Mesendoderm (in vitro differentiated cells): ENCODE results near the gene OR51B4. TPM values are rescaled to one million over a fixed set of nuclear protein-coding genes. Genes with fewer than 3 reads are reported as not detected.

Source experiments
- DNase-seq: peaks from one replicate; pipeline ENCODE4 v3.0.0; 2013
- H2AK5ac ChIP-seq: 2 replicates; pipeline ENCODE4 v1.6.1; 2013; ENCODE audit warnings: low read length, inconsistent platforms
- H2BK120ac ChIP-seq: 2 replicates; pipeline ENCODE4 v1.6.1; 2013; ENCODE audit warnings: low read depth, mild to moderate bottlenecking, low read length, moderate library complexity, mixed read lengths
- H2BK15ac ChIP-seq: replicated peaks from 2 replicates; pipeline ENCODE4 v1.6.1; 2013; ENCODE audit warnings: low read depth, mild to moderate bottlenecking, moderate library complexity
- H2BK5ac ChIP-seq: 2 replicates; pipeline ENCODE4 v1.6.1; 2013; ENCODE audit warnings: low read length, inconsistent platforms
- H3K18ac ChIP-seq: 2 replicates; pipeline ENCODE4 v1.6.1; 2013; ENCODE audit warnings: mild to moderate bottlenecking, low read length, mixed read lengths
- H3K23ac ChIP-seq: one replicate; pipeline ENCODE4 v1.6.1; 2013; ENCODE audit warnings: low read length
- H3K27ac ChIP-seq: 2 replicates; pipeline ENCODE4 v1.5.1; 2013; ENCODE audit warnings: low read depth, mild to moderate bottlenecking, inconsistent platforms, low read length, moderate library complexity
- H3K27me3 ChIP-seq: 2 replicates; pipeline ENCODE4 v1.6.1; 2013; ENCODE audit warnings: low read length, control low read depth, mild to moderate bottlenecking, inconsistent platforms; ENCODE audit not compliant: insufficient read depth, poor library complexity
- H3K36me3 ChIP-seq: 2 replicates; pipeline ENCODE4 v1.6.1; 2013; ENCODE audit warnings: low read length, inconsistent platforms; ENCODE audit not compliant: control insufficient read depth, insufficient read depth
- H3K4ac ChIP-seq: one replicate; pipeline ENCODE4 v1.6.1; 2013; ENCODE audit warnings: low read depth, mild to moderate bottlenecking, low read length, moderate library complexity
- H3K4me1 ChIP-seq: 2 replicates; pipeline ENCODE4 v1.6.1; 2013; ENCODE audit warnings: low read depth, low read length, inconsistent platforms; ENCODE audit not compliant: control insufficient read depth
- H3K4me2 ChIP-seq: 2 replicates; pipeline ENCODE4 v1.6.1; 2013; ENCODE audit warnings: low read length
- H3K4me3 ChIP-seq: 2 replicates; pipeline ENCODE4 v1.5.1; 2013; ENCODE audit warnings: mild to moderate bottlenecking, low read length
- H3K56ac ChIP-seq: one replicate; pipeline ENCODE4 v1.6.1; 2013; ENCODE audit warnings: low read length
- H3K79me1 ChIP-seq: 2 replicates; pipeline ENCODE4 v1.6.1; 2013; ENCODE audit warnings: low read length, inconsistent platforms
- H3K79me2 ChIP-seq: 2 replicates; pipeline ENCODE4 v1.6.1; 2013; ENCODE audit warnings: mild to moderate bottlenecking, low read length; ENCODE audit not compliant: control insufficient read depth, insufficient read depth
- H3K9ac ChIP-seq: 2 replicates; pipeline ENCODE4 v1.6.1; 2013; ENCODE audit warnings: low read length, inconsistent platforms
- H4K5ac ChIP-seq: one replicate; pipeline ENCODE4 v1.6.1; 2013; ENCODE audit warnings: low read length
- H4K8ac ChIP-seq: one replicate; pipeline ENCODE4 v1.6.1; 2013; ENCODE audit warnings: low read depth, mild to moderate bottlenecking, control low read depth, low read length, moderate library complexity
- WGBS: extraction: QIAGEN DNeasy Blood & Tissue Kit; methylation state at CpG from one replicate; pipeline ENCODE4 v1.1.7; 2013; ENCODE audit warnings: low lambda C conversion rate, missing lambda C conversion rate; ENCODE audit not compliant: insufficient coverage; ENCODE audit errors: extremely low coverage; 5-methylcytosine and 5-hydroxymethylcytosine counted together
- polyA plus RNA-seq, 2 experiments: library from polyadenylated mRNA; stranded (reverse); fragments of 200-250 nt; gene quantifications; one replicate each; pipeline ENCODE4 v1.2.3, GENCODE V29; 2013

Gene OR51B4
- not detected for polyA plus RNA-seq (2013, experiment 1 of 2)
- not detected for polyA plus RNA-seq (2013, experiment 2 of 2)

GRCh38 chr11:5301846-5302245, at the start of gene OR51B4:
TSS of gene OR51B4 (minus strand) at chr11:5301946. CDS start at chr11:5301946, 0 bp downstream.
- Histone ChIP-seq H3K36me3 (no peaks in the 10 kb centered on the region), H3K18ac (no peak within 1 kb of the TSS), H2BK120ac (no peak within 1 kb of the TSS), H3K4me1 (no peaks in the 10 kb centered on the region), H2BK15ac (no peak within 1 kb of the TSS), H3K4me2 (no peak within 1 kb of the TSS), H3K23ac (no peak within 1 kb of the TSS), H3K79me1 (no peaks in the 10 kb centered on the region), H3K56ac (no peak within 1 kb of the TSS), H3K9ac (no peak within 1 kb of the TSS), H4K5ac (no peak within 1 kb of the TSS), H3K79me2 (no peaks in the 10 kb centered on the region), H3K4ac (no peak within 1 kb of the TSS), H3K27ac (no peak within 1 kb of the TSS), H4K8ac (no peak within 1 kb of the TSS), H2AK5ac (no peak within 1 kb of the TSS), H3K4me3 (no peak within 1 kb of the TSS), H2BK5ac (no peak within 1 kb of the TSS), H3K27me3 (no peaks in the 10 kb centered on the region)
- no peak for DNase-seq
- no CpG with 5 or more reads among the region's 2 CpGs for WGBS

GRCh38 chr11:5351208-5351607, 49.5 kb upstream of the OR51B4 start, which contains the start of gene OR51B6:
TSS of gene OR51B6 (plus strand) at chr11:5351508. CDS start at chr11:5351508, 0 bp downstream.
- H3K9ac ChIP-seq, result no peak within 1 kb of the TSS
- H3K27me3 ChIP-seq, result no peaks in the 10 kb centered on the region
- no peak within 1 kb of the TSS for H2BK15ac ChIP-seq
- H3K18ac ChIP-seq, result no peak within 1 kb of the TSS
- no peak within 1 kb of the TSS for H3K56ac ChIP-seq
- H3K4me1 ChIP-seq, result no peaks in the 10 kb centered on the region
- H2BK120ac ChIP-seq, result no peak within 1 kb of the TSS
- H3K4me3 ChIP-seq, result no peak within 1 kb of the TSS
- H2AK5ac ChIP-seq, result no peak within 1 kb of the TSS
- no peak within 1 kb of the TSS for H2BK5ac ChIP-seq
- no peak for DNase-seq
- H3K36me3 ChIP-seq, result no peaks in the 10 kb centered on the region
- no peak within 1 kb of the TSS for H4K8ac ChIP-seq
- 100% methylated on average over 1 of the region's 1 CpG for WGBS
- H3K79me2 ChIP-seq, result no peaks in the 10 kb centered on the region
- no peak within 1 kb of the TSS for H3K4ac ChIP-seq
- H4K5ac ChIP-seq, result no peak within 1 kb of the TSS
- H3K23ac ChIP-seq, result no peak within 1 kb of the TSS
- no peak within 1 kb of the TSS for H3K27ac ChIP-seq
- no peaks in the 10 kb centered on the region for H3K79me1 ChIP-seq
- no peak within 1 kb of the TSS for H3K4me2 ChIP-seq

GRCh38 chr11:5349550-5349949, 47.8 kb upstream of the OR51B4 start:
- Histone ChIP-seq H2BK5ac (no peak overlapping the region), H3K36me3 (no peaks in the 10 kb centered on the region), H3K4ac (no peak overlapping the region), H3K56ac (no peak overlapping the region), H4K8ac (no peak overlapping the region), H3K27me3 (no peaks in the 10 kb centered on the region), H3K23ac (no peak overlapping the region), H2AK5ac (no peak overlapping the region), H3K18ac (no peak overlapping the region), H3K4me1 (no peaks in the 10 kb centered on the region), H3K79me1 (no peaks in the 10 kb centered on the region), H2BK120ac (no peak overlapping the region), H3K4me3 (no peak overlapping the region), H2BK15ac (no peak overlapping the region), H3K4me2 (no peak overlapping the region), H4K5ac (no peak overlapping the region), H3K79me2 (no peaks in the 10 kb centered on the region), H3K9ac (no peak overlapping the region), H3K27ac (no peak overlapping the region)
- DNase-seq, result no peak
- no CpG with 5 or more reads among the region's 1 CpG for WGBS

- H3K36me3 ChIP-seq, result no peaks in the 10 kb centered on the region
- no peak overlapping the region for H2AK5ac ChIP-seq
- H3K27ac ChIP-seq, result no peak overlapping the region
- H2BK15ac ChIP-seq, result no peak overlapping the region
- no peak overlapping the region for H3K18ac ChIP-seq
- no peak overlapping the region for H4K8ac ChIP-seq
- DNase-seq, result no peak
- H3K56ac ChIP-seq, result no peak overlapping the region
- H2BK120ac ChIP-seq, result no peak overlapping the region
- H3K23ac ChIP-seq, result no peak overlapping the region
- WGBS, result no CpG with 5 or more reads among the region's 3 CpGs
- no peaks in the 10 kb centered on the region for H3K79me1 ChIP-seq
- H3K79me2 ChIP-seq, result no peaks in the 10 kb centered on the region
- H2BK5ac ChIP-seq, result no peak overlapping the region
- no peaks in the 10 kb centered on the region for H3K27me3 ChIP-seq
- H3K4me1 ChIP-seq, result peaks cover 3% of the 10 kb centered on the region
- no peak overlapping the region for H4K5ac ChIP-seq
- no peak overlapping the region for H3K4me2 ChIP-seq
- no peak overlapping the region for H3K4ac ChIP-seq
- no peak overlapping the region for H3K9ac ChIP-seq
- no peak overlapping the region for H3K4me3 ChIP-seq
Observed at GRCh38 chr11:5348551-5349194, 46.9 kb upstream of the OR51B4 start.

- H4K8ac ChIP-seq, result no peak overlapping the region
- H3K27ac ChIP-seq, result no peak overlapping the region
- no peak overlapping the region for H2BK5ac ChIP-seq
- H3K79me2 ChIP-seq, result no peaks in the 10 kb centered on the region
- H3K23ac ChIP-seq, result no peak overlapping the region
- no peak overlapping the region for H3K4me3 ChIP-seq
- no peak overlapping the region for H3K4ac ChIP-seq
- no peaks in the 10 kb centered on the region for H3K79me1 ChIP-seq
- no peak overlapping the region for H2BK15ac ChIP-seq
- no peak overlapping the region for H2BK120ac ChIP-seq
- peaks cover 3% of the 10 kb centered on the region for H3K4me1 ChIP-seq
- H3K36me3 ChIP-seq, result no peaks in the 10 kb centered on the region
- no peak overlapping the region for H3K9ac ChIP-seq
- DNase-seq, result no peak
- H3K27me3 ChIP-seq, result no peaks in the 10 kb centered on the region
- no peak overlapping the region for H3K4me2 ChIP-seq
- no peak overlapping the region for H3K56ac ChIP-seq
- H2AK5ac ChIP-seq, result no peak overlapping the region
- H4K5ac ChIP-seq, result no peak overlapping the region
- no peak overlapping the region for H3K18ac ChIP-seq
- no CpG with 5 or more reads among the region's 3 CpGs for WGBS
Observed at GRCh38 chr11:5345831-5346230, 44.1 kb upstream of the OR51B4 start.
